ENCODE data around the gene TAB3.

The TAB3 gene

GRCh38 chrX:30865015-30865414 lies 24.0 kb downstream of the TAB3 start:
- Histone ChIP-seq H3K9me3 (ENCODE audit: insufficient read depth, low read depth, low read length) (no peaks in the 10 kb centered on the region), H3K4me1 (ENCODE audit: control insufficient read depth in 1 of 2, insufficient read depth in 2 of 2, low read length in 2 of 2) (no peaks in the 10 kb centered on the region), H3K27me3 (ENCODE audit: insufficient read depth, low read length) (no peaks in the 10 kb centered on the region), H3K9ac (ENCODE audit: low read length) (no peak overlapping the region), H2BK5ac (ENCODE audit: low read depth, low read length, poor library complexity) (no peak overlapping the region), H3K79me2 (ENCODE audit: control insufficient read depth, insufficient read depth, low read length, poor library complexity) (no peaks in the 10 kb centered on the region), H4K8ac (ENCODE audit: low read depth, low read length) (no peak overlapping the region), H3K79me1 (ENCODE audit: low read length) (no peaks in the 10 kb centered on the region), H3K23ac (ENCODE audit: low read length) (no peak overlapping the region), H3K18ac (ENCODE audit: low read length) (no peak overlapping the region), H4K91ac (ENCODE audit: low read depth, low read length) (no peak overlapping the region), H3K4me3 (ENCODE audit: low read depth, low read length) (no peak overlapping the region), H3K14ac (ENCODE audit: low read length) (no peak overlapping the region), H2BK12ac (ENCODE audit: low read length) (no peak overlapping the region), H3K27ac (ENCODE audit: low read depth, low read length) (no peak overlapping the region), H3K4ac (ENCODE audit: low read depth, low read length) (no peak overlapping the region), H3K36me3 (ENCODE audit: control insufficient read depth in 1 of 2, insufficient read depth in 2 of 2, low read length in 2 of 2) (no peaks in the 10 kb centered on the region), H2BK120ac (ENCODE audit: insufficient read depth, low read length, poor library complexity) (no peak overlapping the region), H4K12ac (ENCODE audit: low read depth, low read length) (no peak overlapping the region), H2AK5ac (ENCODE audit: low read length) (no peak overlapping the region), H3K4me2 (ENCODE audit: low read length) (no peak overlapping the region), H2AFZ (ENCODE audit: insufficient read depth, low read length, poor library complexity) (no peak overlapping the region)
- peak; percentile 9 to 65 for DNase-seq
- WGBS (ENCODE audit: extremely low coverage, insufficient coverage, insufficient read length) = no CpG with 5 or more reads among the region's 3 CpGs

GRCh38 chrX:30864383-30864785 lies 24.7 kb downstream of the TAB3 start:
- H2AK5ac ChIP-seq (ENCODE audit: low read length) = no peak overlapping the region
- no peak overlapping the region for H3K18ac ChIP-seq (ENCODE audit: low read length)
- no peak overlapping the region for H2BK12ac ChIP-seq (ENCODE audit: low read length)
- H2AFZ ChIP-seq (ENCODE audit: insufficient read depth, low read length, poor library complexity) = no peak overlapping the region
- H3K14ac ChIP-seq (ENCODE audit: low read length) = no peak overlapping the region
- no peaks in the 10 kb centered on the region for H3K9me3 ChIP-seq (ENCODE audit: insufficient read depth, low read depth, low read length)
- no peak overlapping the region for H4K12ac ChIP-seq (ENCODE audit: low read depth, low read length)
- no peak overlapping the region for H3K27ac ChIP-seq (ENCODE audit: low read depth, low read length)
- peaks cover 0 to under 1% of the 10 kb centered on the region in 2 experiments for H3K36me3 ChIP-seq (ENCODE audit: control insufficient read depth in 1 of 2, insufficient read depth in 2 of 2, low read length in 2 of 2)
- H3K79me1 ChIP-seq (ENCODE audit: low read length) = no peaks in the 10 kb centered on the region
- H2BK120ac ChIP-seq (ENCODE audit: insufficient read depth, low read length, poor library complexity) = no peak overlapping the region
- H3K4me3 ChIP-seq (ENCODE audit: low read depth, low read length) = no peak overlapping the region
- H3K23ac ChIP-seq (ENCODE audit: low read length) = no peak overlapping the region
- H3K4me2 ChIP-seq (ENCODE audit: low read length) = no peak overlapping the region
- no peak overlapping the region for H4K91ac ChIP-seq (ENCODE audit: low read depth, low read length)
- H3K4ac ChIP-seq (ENCODE audit: low read depth, low read length) = no peak overlapping the region
- no peaks in the 10 kb centered on the region for H3K4me1 ChIP-seq (ENCODE audit: control insufficient read depth in 1 of 2, insufficient read depth in 2 of 2, low read length in 2 of 2)
- no peaks in the 10 kb centered on the region for H3K27me3 ChIP-seq (ENCODE audit: insufficient read depth, low read length)
- H3K9ac ChIP-seq (ENCODE audit: low read length) = no peak overlapping the region
- no peak overlapping the region for H2BK5ac ChIP-seq (ENCODE audit: low read depth, low read length, poor library complexity)
- no peak overlapping the region for H4K8ac ChIP-seq (ENCODE audit: low read depth, low read length)
- no CpG with 5 or more reads among the region's 1 CpG for WGBS (ENCODE audit: extremely low coverage, insufficient coverage, insufficient read length)
- H3K79me2 ChIP-seq (ENCODE audit: control insufficient read depth, insufficient read depth, low read length, poor library complexity) = no peaks in the 10 kb centered on the region
- DNase-seq = no peak

- H3K36me3 ChIP-seq (ENCODE audit: control insufficient read depth in 1 of 2, insufficient read depth in 2 of 2, low read length in 2 of 2) = peaks cover 2 to 3% of the 10 kb centered on the region in 2 experiments
- no peak for DNase-seq
- no peak overlapping the region for H3K4me2 ChIP-seq (ENCODE audit: low read length)
- no peak overlapping the region for H3K18ac ChIP-seq (ENCODE audit: low read length)
- no peak overlapping the region for H4K8ac ChIP-seq (ENCODE audit: low read depth, low read length)
- no CpG with 5 or more reads among the region's 1 CpG for WGBS (ENCODE audit: extremely low coverage, insufficient coverage, insufficient read length)
- H4K91ac ChIP-seq (ENCODE audit: low read depth, low read length) = no peak overlapping the region
- H3K9ac ChIP-seq (ENCODE audit: low read length) = no peak overlapping the region
- no peak overlapping the region for H3K4ac ChIP-seq (ENCODE audit: low read depth, low read length)
- H3K9me3 ChIP-seq (ENCODE audit: insufficient read depth, low read depth, low read length) = no peaks in the 10 kb centered on the region
- H3K23ac ChIP-seq (ENCODE audit: low read length) = no peak overlapping the region
- no peaks in the 10 kb centered on the region for H3K79me2 ChIP-seq (ENCODE audit: control insufficient read depth, insufficient read depth, low read length, poor library complexity)
- no peak overlapping the region for H2AFZ ChIP-seq (ENCODE audit: insufficient read depth, low read length, poor library complexity)
- no peaks in the 10 kb centered on the region for H3K27me3 ChIP-seq (ENCODE audit: insufficient read depth, low read length)
- H3K4me1 ChIP-seq (ENCODE audit: control insufficient read depth in 1 of 2, insufficient read depth in 2 of 2, low read length in 2 of 2) = no peaks in the 10 kb centered on the region
- H3K14ac ChIP-seq (ENCODE audit: low read length) = no peak overlapping the region
- no peak overlapping the region for H3K4me3 ChIP-seq (ENCODE audit: low read depth, low read length)
- no peak overlapping the region for H2BK120ac ChIP-seq (ENCODE audit: insufficient read depth, low read length, poor library complexity)
- no peak overlapping the region for H2AK5ac ChIP-seq (ENCODE audit: low read length)
- H3K79me1 ChIP-seq (ENCODE audit: low read length) = no peaks in the 10 kb centered on the region
- no peak overlapping the region for H2BK5ac ChIP-seq (ENCODE audit: low read depth, low read length, poor library complexity)
- no peak overlapping the region for H2BK12ac ChIP-seq (ENCODE audit: low read length)
- H3K27ac ChIP-seq (ENCODE audit: low read depth, low read length) = no peak overlapping the region
- H4K12ac ChIP-seq (ENCODE audit: low read depth, low read length) = no peak overlapping the region
These were observed 25.1 kb downstream of the TAB3 start for GRCh38 chrX:30863974-30864373.

GRCh38 chrX:30858098-30858497 lies 31.0 kb downstream of the TAB3 start:
- no CpG with 5 or more reads among the region's 1 CpG for WGBS (ENCODE audit: extremely low coverage, insufficient coverage, insufficient read length)
- no peak overlapping the region for H4K91ac ChIP-seq (ENCODE audit: low read depth, low read length)
- H2BK12ac ChIP-seq (ENCODE audit: low read length) = no peak overlapping the region

More at GRCh38 chrX:30858098-30858497, 31.0 kb downstream of the TAB3 start:
- Histone ChIP-seq H3K4me3 (ENCODE audit: low read depth, low read length) (no peak overlapping the region), H3K23ac (ENCODE audit: low read length) (no peak overlapping the region), H3K27ac (ENCODE audit: low read depth, low read length) (no peak overlapping the region), H3K79me2 (ENCODE audit: control insufficient read depth, insufficient read depth, low read length, poor library complexity) (no peaks in the 10 kb centered on the region), H3K9me3 (ENCODE audit: insufficient read depth, low read depth, low read length) (no peaks in the 10 kb centered on the region), H3K4me1 (ENCODE audit: control insufficient read depth in 1 of 2, insufficient read depth in 2 of 2, low read length in 2 of 2) (no peaks in the 10 kb centered on the region), H3K18ac (ENCODE audit: low read length) (no peak overlapping the region), H2AFZ (ENCODE audit: insufficient read depth, low read length, poor library complexity) (no peak overlapping the region), H3K36me3 (ENCODE audit: control insufficient read depth in 1 of 2, insufficient read depth in 2 of 2, low read length in 2 of 2) (peaks cover 6 to 15% of the 10 kb centered on the region in 2 experiments), H4K8ac (ENCODE audit: low read depth, low read length) (no peak overlapping the region), H3K14ac (ENCODE audit: low read length) (no peak overlapping the region), H2AK5ac (ENCODE audit: low read length) (no peak overlapping the region), H2BK120ac (ENCODE audit: insufficient read depth, low read length, poor library complexity) (no peak overlapping the region), H3K27me3 (ENCODE audit: insufficient read depth, low read length) (no peaks in the 10 kb centered on the region), H3K4ac (ENCODE audit: low read depth, low read length) (no peak overlapping the region), H4K12ac (ENCODE audit: low read depth, low read length) (no peak overlapping the region), H2BK5ac (ENCODE audit: low read depth, low read length, poor library complexity) (no peak overlapping the region), H3K79me1 (ENCODE audit: low read length) (no peaks in the 10 kb centered on the region), H3K4me2 (ENCODE audit: low read length) (no peak overlapping the region), H3K9ac (ENCODE audit: low read length) (no peak overlapping the region)
- DNase-seq = no peak
